Neuron (in vitro differentiated cells): ENCODE measurements around the gene TMEM150B.

Source experiments
- H2AFZ ChIP-seq: one replicate; pipeline ENCODE4 v1.6.1; 2013; ENCODE audit warnings: low read depth, mild to moderate bottlenecking, inconsistent platforms, low read length, moderate library complexity
- H3K27me3 ChIP-seq: one replicate; pipeline ENCODE4 v1.6.1; 2013; ENCODE audit warnings: low read length; ENCODE audit not compliant: insufficient read depth
- H3K36me3 ChIP-seq: one replicate; pipeline ENCODE4 v1.6.1; 2013; ENCODE audit warnings: low read length; ENCODE audit not compliant: insufficient read depth
- H3K4me1 ChIP-seq: one replicate; pipeline ENCODE4 v1.6.1; 2013; ENCODE audit warnings: low read length; ENCODE audit not compliant: insufficient read depth
- H3K4me3 ChIP-seq: 2 replicates; pipeline ENCODE4 v1.5.1; 2013; ENCODE audit warnings: mild to moderate bottlenecking, low read length, moderate library complexity
- H3K9me3 ChIP-seq: one replicate; pipeline ENCODE4 v1.6.1; 2013; ENCODE audit warnings: low read length

The TMEM150B gene

GRCh38 chr19:55279770-55280643, 45.1 kb downstream of the TMEM150B start, which contains the start of gene HSPBP1:
TSS of gene HSPBP1 (minus strand) at chr19:55280110. CDS start at chr19:55279608, 502 bp downstream.
- peak within 1 kb of the TSS; percentile 66 for H2AFZ ChIP-seq
- H3K4me1 ChIP-seq, result peaks cover 21% of the 10 kb centered on the region
- no peaks in the 10 kb centered on the region for H3K27me3 ChIP-seq
- no peaks in the 10 kb centered on the region for H3K9me3 ChIP-seq
- peak within 1 kb of the TSS; percentile 66 for H3K4me3 ChIP-seq
- peaks cover 6% of the 10 kb centered on the region for H3K36me3 ChIP-seq

GRCh38 chr19:55279340-55279739, 45.8 kb downstream of the TMEM150B start:
- H3K4me3 ChIP-seq, result peak overlapping the region; percentile 66
- H3K9me3 ChIP-seq, result no peaks in the 10 kb centered on the region
- no peaks in the 10 kb centered on the region for H3K27me3 ChIP-seq
- H3K4me1 ChIP-seq, result peaks cover 18% of the 10 kb centered on the region
- H3K36me3 ChIP-seq, result peaks cover 6% of the 10 kb centered on the region
- no peak overlapping the region for H2AFZ ChIP-seq

GRCh38 chr19:55278391-55279135, 46.6 kb downstream of the TMEM150B start:
- Histone ChIP-seq H3K9me3 (no peaks in the 10 kb centered on the region), H3K4me3 (peak overlapping the region; percentile 66), H3K27me3 (no peaks in the 10 kb centered on the region), H3K4me1 (peaks cover 17% of the 10 kb centered on the region), H2AFZ (no peak overlapping the region), H3K36me3 (peaks cover 9% of the 10 kb centered on the region)

- Histone ChIP-seq H3K36me3 (peaks cover 14% of the 10 kb centered on the region), H3K9me3 (no peaks in the 10 kb centered on the region), H3K4me3 (no peak overlapping the region), H3K4me1 (peaks cover 12% of the 10 kb centered on the region), H3K27me3 (no peaks in the 10 kb centered on the region), H2AFZ (no peak overlapping the region)
Observed at GRCh38 chr19:55277494-55277893, 47.6 kb downstream of the TMEM150B start.

GRCh38 chr19:55276720-55277430, 48.3 kb downstream of the TMEM150B start:
- no peaks in the 10 kb centered on the region for H3K27me3 ChIP-seq
- H2AFZ ChIP-seq, result no peak overlapping the region

GRCh38 chr19:55275851-55276719, 49.1 kb downstream of the TMEM150B start:
- no peaks in the 10 kb centered on the region for H3K27me3 ChIP-seq
- peaks cover 12% of the 10 kb centered on the region for H3K4me1 ChIP-seq
- no peak overlapping the region for H3K4me3 ChIP-seq
- no peaks in the 10 kb centered on the region for H3K9me3 ChIP-seq
- H3K36me3 ChIP-seq, result peaks cover 18% of the 10 kb centered on the region
- H2AFZ ChIP-seq, result no peak overlapping the region

More at GRCh38 chr19:55276720-55277430, 48.3 kb downstream of the TMEM150B start:
- H3K4me3 ChIP-seq, result no peak overlapping the region
- peaks cover 12% of the 10 kb centered on the region for H3K4me1 ChIP-seq
- H3K36me3 ChIP-seq, result peaks cover 18% of the 10 kb centered on the region
- H3K9me3 ChIP-seq, result no peaks in the 10 kb centered on the region

- Histone ChIP-seq H3K4me1 (peaks cover 5% of the 10 kb centered on the region), H3K9me3 (no peaks in the 10 kb centered on the region), H2AFZ (no peak overlapping the region), H3K27me3 (no peaks in the 10 kb centered on the region), H3K4me3 (no peak overlapping the region), H3K36me3 (peaks cover 21% of the 10 kb centered on the region)
Observed at GRCh38 chr19:55273978-55274707, 51.0 kb downstream of the TMEM150B start.

GRCh38 chr19:55272142-55272541, 53.0 kb downstream of the TMEM150B start:
- peaks cover 3% of the 10 kb centered on the region for H3K9me3 ChIP-seq
- H3K4me1 ChIP-seq, result no peaks in the 10 kb centered on the region
- H3K4me3 ChIP-seq, result no peak overlapping the region
- no peak overlapping the region for H2AFZ ChIP-seq
- H3K27me3 ChIP-seq, result no peaks in the 10 kb centered on the region
- peaks cover 17% of the 10 kb centered on the region for H3K36me3 ChIP-seq

- Histone ChIP-seq H3K9me3 (peaks cover 3% of the 10 kb centered on the region), H3K36me3 (peaks cover 17% of the 10 kb centered on the region), H3K27me3 (no peaks in the 10 kb centered on the region), H2AFZ (no peak overlapping the region), H3K4me3 (no peak overlapping the region), H3K4me1 (no peaks in the 10 kb centered on the region)
Observed at GRCh38 chr19:55270172-55270942, 54.8 kb downstream of the TMEM150B start.

GRCh38 chr19:55269299-55269698, 55.8 kb downstream of the TMEM150B start:
- Histone ChIP-seq H3K4me1 (no peaks in the 10 kb centered on the region), H3K9me3 (peaks cover 3% of the 10 kb centered on the region), H3K4me3 (no peak overlapping the region), H2AFZ (no peak overlapping the region), H3K36me3 (peaks cover 17% of the 10 kb centered on the region), H3K27me3 (no peaks in the 10 kb centered on the region)

- Histone ChIP-seq H3K4me3 (no peak overlapping the region), H3K4me1 (no peaks in the 10 kb centered on the region), H3K9me3 (peaks cover 3% of the 10 kb centered on the region), H3K27me3 (no peaks in the 10 kb centered on the region), H3K36me3 (peaks cover 5% of the 10 kb centered on the region), H2AFZ (no peak overlapping the region)
Observed at GRCh38 chr19:55266840-55267239, 58.3 kb downstream of the TMEM150B start.
